Peyer's patch (tissue), 4 donors: ENCODE data around the gene WDR31.

Experiments used
- POLR2A ChIP-seq, 2 donors: fragments of 450-650 bp; IDR thresholded peaks; one replicate each; pipeline ENCODE4 v1.5.1; 2017; ENCODE audit warnings: antibody characterized with exemption in 2 of 2, mild to moderate bottlenecking in 2 of 2, moderate library complexity in 2 of 2
- TF ChIP-seq, protein P1 (sequence below), 6 experiments: fragments of 450-650 bp in 4 of 6; fragments of 200-600 bp in 2 of 6; sonication (generic) in 1 of 6; IDR thresholded peaks; one replicate each; pipeline ENCODE4 v1.5.1; 2017 to 2019; ENCODE audit warnings: antibody characterized with exemption in 6 of 6, mild to moderate bottlenecking in 3 of 6, moderate library complexity in 1 of 6

DNA sequence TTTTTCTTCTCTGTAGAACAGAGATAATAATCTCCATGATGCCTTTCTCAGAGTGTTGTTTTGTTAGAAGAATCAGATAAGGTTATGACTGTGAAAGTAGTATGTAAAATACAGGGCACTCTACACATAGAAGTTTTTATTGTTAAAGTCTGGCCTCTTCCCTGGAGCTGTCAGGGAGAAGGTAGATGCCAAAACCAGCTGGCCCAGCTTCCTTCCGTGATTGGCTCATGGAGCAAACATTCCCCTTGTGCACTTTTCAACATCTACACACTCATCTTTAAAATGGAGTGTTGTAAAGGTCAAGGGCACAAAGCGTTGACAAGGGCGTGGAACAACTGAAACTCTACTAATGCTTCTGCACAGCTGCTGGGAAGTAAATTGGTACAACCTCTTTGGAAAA is 29.5 kb downstream of the WDR31 start:
- TF ChIP-seq, protein P1, sequence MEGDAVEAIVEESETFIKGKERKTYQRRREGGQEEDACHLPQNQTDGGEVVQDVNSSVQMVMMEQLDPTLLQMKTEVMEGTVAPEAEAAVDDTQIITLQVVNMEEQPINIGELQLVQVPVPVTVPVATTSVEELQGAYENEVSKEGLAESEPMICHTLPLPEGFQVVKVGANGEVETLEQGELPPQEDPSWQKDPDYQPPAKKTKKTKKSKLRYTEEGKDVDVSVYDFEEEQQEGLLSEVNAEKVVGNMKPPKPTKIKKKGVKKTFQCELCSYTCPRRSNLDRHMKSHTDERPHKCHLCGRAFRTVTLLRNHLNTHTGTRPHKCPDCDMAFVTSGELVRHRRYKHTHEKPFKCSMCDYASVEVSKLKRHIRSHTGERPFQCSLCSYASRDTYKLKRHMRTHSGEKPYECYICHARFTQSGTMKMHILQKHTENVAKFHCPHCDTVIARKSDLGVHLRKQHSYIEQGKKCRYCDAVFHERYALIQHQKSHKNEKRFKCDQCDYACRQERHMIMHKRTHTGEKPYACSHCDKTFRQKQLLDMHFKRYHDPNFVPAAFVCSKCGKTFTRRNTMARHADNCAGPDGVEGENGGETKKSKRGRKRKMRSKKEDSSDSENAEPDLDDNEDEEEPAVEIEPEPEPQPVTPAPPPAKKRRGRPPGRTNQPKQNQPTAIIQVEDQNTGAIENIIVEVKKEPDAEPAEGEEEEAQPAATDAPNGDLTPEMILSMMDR (IDR thresholded peaks at IDR 0.05), result no peak
- TF ChIP-seq POLR2A (IDR thresholded peaks at IDR 0.05), result no peak
